ENCODE results near the gene GGTA1. TPM values are rescaled to one million over a fixed set of nuclear protein-coding genes. Genes with fewer than 3 reads are reported as not detected.
"Not testable (repeated sequence)": the region's sequence is repeated elsewhere in the genome, so short reads cannot be mapped to it uniquely, and the experiment has no call there.

GGTA1 gene
- polyA plus RNA-seq, 1 donor (not counting 4 experiments of a cell fraction or from before 2014, with no cell fraction given), result not detected

DNA sequence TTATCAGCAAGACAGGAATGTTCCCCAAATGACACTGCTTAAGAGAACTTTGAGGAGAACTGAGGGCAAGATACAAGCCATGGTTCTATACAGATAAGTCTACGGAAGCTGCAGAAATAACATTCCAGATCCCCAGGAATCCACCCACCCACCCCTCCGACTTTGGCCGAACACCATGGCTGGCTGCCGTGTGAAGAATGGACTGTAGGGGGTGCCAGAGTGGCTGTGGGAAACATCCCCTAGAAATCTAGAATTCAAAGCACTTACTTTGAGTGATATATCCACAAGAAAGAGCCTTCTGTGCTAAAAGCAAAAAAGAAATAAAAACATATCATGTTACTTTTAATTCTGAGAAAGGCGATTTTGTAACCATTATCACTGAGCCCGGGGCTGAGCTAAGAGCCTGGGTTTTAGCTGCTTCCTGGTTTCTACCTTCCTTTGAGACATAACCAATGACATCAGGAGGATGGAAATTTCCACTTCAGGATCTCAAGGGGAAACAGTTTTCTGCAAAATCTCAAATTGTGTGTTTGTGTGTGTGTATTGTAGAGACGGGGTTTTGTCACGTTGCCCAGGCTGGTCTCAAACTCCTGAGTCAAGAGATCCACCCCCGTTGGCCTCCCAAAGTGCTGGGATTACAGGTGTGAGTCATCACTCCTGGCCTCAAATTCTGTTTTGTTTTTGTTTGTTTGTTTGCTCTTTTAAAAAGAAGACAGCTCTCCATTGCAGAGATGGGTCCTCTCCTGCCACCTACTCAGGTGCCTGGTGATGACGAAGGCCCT is 36.4 kb downstream of the GGTA1 start:
- Histone ChIP-seq H3K9me1 (ENCODE audit: control insufficient read depth, extremely low read depth, insufficient read depth, low read length) (no peaks in the 10 kb centered on the region), H4K20me1 (ENCODE audit: control insufficient read depth, extremely low read depth, insufficient read depth, low read length) (no peaks in the 10 kb centered on the region), H3K27ac (ENCODE audit: control insufficient read depth, insufficient read depth, low read length) (no peak overlapping the region), H3K27me3 (ENCODE audit: control insufficient read depth, extremely low read depth, insufficient read depth, low read length) (peaks cover 19% of the 10 kb centered on the region), H3K4me3 (ENCODE audit: control insufficient read depth in 2 of 3, extremely low read depth in 1 of 3, insufficient read depth in 2 of 3, low read depth in 1 of 3, low read length in 3 of 3) (no peak overlapping the region), H3K4me2 (ENCODE audit: control insufficient read depth, extremely low read depth, insufficient read depth, low read depth, low read length) (no peak overlapping the region), H3K4me1 (ENCODE audit: control insufficient read depth, extremely low read depth, insufficient read depth, low read length) (no peaks in the 10 kb centered on the region), H3K9ac (ENCODE audit: control insufficient read depth, extremely low read depth, insufficient read depth, low read length) (no peak overlapping the region), H3K79me2 (ENCODE audit: control insufficient read depth, insufficient read depth, low read length) (no peaks in the 10 kb centered on the region), H3K36me3 (ENCODE audit: control insufficient read depth in 2 of 2, extremely low read depth in 1 of 2, insufficient read depth in 2 of 2, low read length in 2 of 2) (no peaks in the 10 kb centered on the region), H2AFZ (ENCODE audit: control insufficient read depth, low read length) (no peak overlapping the region), H3K9me3 (ENCODE audit: control insufficient read depth, low read depth, low read length) (no peaks in the 10 kb centered on the region)
- DNase-seq (ENCODE audit: low read depth, low spot score) (no peak), FAIRE-seq (no peak)
- dilution Hi-C loops (cut with MboI; ENCODE audit: extremely low pct_ligation_motif_present, low sequenced_read_pairs), result no loop called here
- TF ChIP-seq EZH2 (IDR thresholded peaks at IDR 0.05; ENCODE audit: low read length), result no peak
- TF ChIP-seq, protein P1, sequence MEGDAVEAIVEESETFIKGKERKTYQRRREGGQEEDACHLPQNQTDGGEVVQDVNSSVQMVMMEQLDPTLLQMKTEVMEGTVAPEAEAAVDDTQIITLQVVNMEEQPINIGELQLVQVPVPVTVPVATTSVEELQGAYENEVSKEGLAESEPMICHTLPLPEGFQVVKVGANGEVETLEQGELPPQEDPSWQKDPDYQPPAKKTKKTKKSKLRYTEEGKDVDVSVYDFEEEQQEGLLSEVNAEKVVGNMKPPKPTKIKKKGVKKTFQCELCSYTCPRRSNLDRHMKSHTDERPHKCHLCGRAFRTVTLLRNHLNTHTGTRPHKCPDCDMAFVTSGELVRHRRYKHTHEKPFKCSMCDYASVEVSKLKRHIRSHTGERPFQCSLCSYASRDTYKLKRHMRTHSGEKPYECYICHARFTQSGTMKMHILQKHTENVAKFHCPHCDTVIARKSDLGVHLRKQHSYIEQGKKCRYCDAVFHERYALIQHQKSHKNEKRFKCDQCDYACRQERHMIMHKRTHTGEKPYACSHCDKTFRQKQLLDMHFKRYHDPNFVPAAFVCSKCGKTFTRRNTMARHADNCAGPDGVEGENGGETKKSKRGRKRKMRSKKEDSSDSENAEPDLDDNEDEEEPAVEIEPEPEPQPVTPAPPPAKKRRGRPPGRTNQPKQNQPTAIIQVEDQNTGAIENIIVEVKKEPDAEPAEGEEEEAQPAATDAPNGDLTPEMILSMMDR (optimal IDR thresholded peaks at IDR 0.05 in 1 of 3, IDR thresholded peaks at IDR 0.05 in 1 of 3, conservative IDR thresholded peaks at IDR 0.05 in 1 of 3; ENCODE audit: extremely low read depth in 1 of 3, insufficient read depth in 2 of 3, low read length in 3 of 3), result peak; percentile 45 to 75 (median 65)

DNA sequence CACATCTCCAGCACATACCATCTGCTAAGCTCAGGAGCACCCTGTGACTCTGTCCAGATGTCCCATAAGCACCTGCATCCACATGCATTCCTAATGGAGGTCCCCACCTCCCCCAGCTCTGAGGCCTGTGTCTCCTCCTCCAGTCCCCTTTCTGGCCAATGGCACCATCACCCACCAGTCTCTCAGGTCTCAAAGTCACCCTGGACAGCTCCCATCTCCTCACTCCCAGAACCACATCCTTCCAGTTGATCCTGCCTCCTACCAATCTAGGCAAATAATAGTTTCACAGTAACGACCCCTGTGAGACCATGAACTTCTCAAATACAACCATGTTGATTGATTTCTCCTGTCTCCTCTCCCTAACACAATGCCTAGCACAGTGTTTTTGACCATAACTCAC is 40.1 kb downstream of the GGTA1 start:
- no peak overlapping the region for H3K4me2 ChIP-seq (ENCODE audit: control insufficient read depth, extremely low read depth, insufficient read depth, low read depth, low read length)
- H3K4me3 ChIP-seq (ENCODE audit: control insufficient read depth in 2 of 3, extremely low read depth in 1 of 3, insufficient read depth in 2 of 3, low read depth in 1 of 3, low read length in 3 of 3), result no peak overlapping the region
- no peaks in the 10 kb centered on the region for H3K36me3 ChIP-seq (ENCODE audit: control insufficient read depth in 2 of 2, extremely low read depth in 1 of 2, insufficient read depth in 2 of 2, low read length in 2 of 2)
- no peak overlapping the region for H2AFZ ChIP-seq (ENCODE audit: control insufficient read depth, low read length)
- H3K9ac ChIP-seq (ENCODE audit: control insufficient read depth, extremely low read depth, insufficient read depth, low read length), result no peak overlapping the region
- peaks cover 13% of the 10 kb centered on the region for H3K27me3 ChIP-seq (ENCODE audit: control insufficient read depth, extremely low read depth, insufficient read depth, low read length)
- dilution Hi-C loops (cut with MboI; ENCODE audit: extremely low pct_ligation_motif_present, low sequenced_read_pairs), result no loop called here
- TF ChIP-seq, protein P1 (optimal IDR thresholded peaks at IDR 0.05 in 1 of 3, IDR thresholded peaks at IDR 0.05 in 1 of 3, conservative IDR thresholded peaks at IDR 0.05 in 1 of 3; ENCODE audit: extremely low read depth in 1 of 3, insufficient read depth in 2 of 3, low read length in 3 of 3), result no peak
- no peak for TF ChIP-seq EZH2 (IDR thresholded peaks at IDR 0.05; ENCODE audit: low read length)
- FAIRE-seq, result no peak
- H3K9me3 ChIP-seq (ENCODE audit: control insufficient read depth, low read depth, low read length), result no peaks in the 10 kb centered on the region
- no peaks in the 10 kb centered on the region for H4K20me1 ChIP-seq (ENCODE audit: control insufficient read depth, extremely low read depth, insufficient read depth, low read length)
- H3K79me2 ChIP-seq (ENCODE audit: control insufficient read depth, insufficient read depth, low read length), result no peaks in the 10 kb centered on the region
- H3K4me1 ChIP-seq (ENCODE audit: control insufficient read depth, extremely low read depth, insufficient read depth, low read length), result no peaks in the 10 kb centered on the region
- DNase-seq (ENCODE audit: low read depth, low spot score), result no peak
- H3K27ac ChIP-seq (ENCODE audit: control insufficient read depth, insufficient read depth, low read length), result no peak overlapping the region
- H3K9me1 ChIP-seq (ENCODE audit: control insufficient read depth, extremely low read depth, insufficient read depth, low read length), result no peaks in the 10 kb centered on the region

DNA sequence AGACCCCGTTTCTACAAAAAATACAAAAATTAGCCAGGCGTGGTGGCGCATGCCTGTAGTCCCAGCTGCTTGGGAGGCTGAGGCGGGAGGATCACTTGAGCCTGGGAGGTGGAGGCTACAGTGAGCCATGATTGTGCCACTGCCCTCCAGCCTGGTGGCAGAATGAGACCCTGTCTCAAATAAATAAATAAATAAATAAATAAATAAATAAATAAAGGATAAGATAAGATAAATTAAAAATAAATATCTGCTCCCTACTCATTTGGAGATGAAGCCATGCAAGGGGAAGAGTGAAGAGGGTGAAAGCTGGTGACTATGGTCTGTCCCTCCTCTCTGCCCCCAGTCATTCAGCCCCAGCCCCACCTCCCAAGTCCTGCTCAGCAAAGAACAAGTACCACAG is 41.2 kb downstream of the GGTA1 start:
- H3K9me1 ChIP-seq (ENCODE audit: control insufficient read depth, extremely low read depth, insufficient read depth, low read length); H4K20me1 ChIP-seq (ENCODE audit: control insufficient read depth, extremely low read depth, insufficient read depth, low read length); FAIRE-seq; dilution Hi-C loops (cut with MboI; ENCODE audit: extremely low pct_ligation_motif_present, low sequenced_read_pairs); H3K4me2 ChIP-seq (ENCODE audit: control insufficient read depth, extremely low read depth, insufficient read depth, low read depth, low read length); H2AFZ ChIP-seq (ENCODE audit: control insufficient read depth, low read length); H3K9me3 ChIP-seq (ENCODE audit: control insufficient read depth, low read depth, low read length); H3K4me1 ChIP-seq (ENCODE audit: control insufficient read depth, extremely low read depth, insufficient read depth, low read length); H3K9ac ChIP-seq (ENCODE audit: control insufficient read depth, extremely low read depth, insufficient read depth, low read length); H3K36me3 ChIP-seq (ENCODE audit: control insufficient read depth in 2 of 2, extremely low read depth in 1 of 2, insufficient read depth in 2 of 2, low read length in 2 of 2); DNase-seq (ENCODE audit: low read depth, low spot score); H3K79me2 ChIP-seq (ENCODE audit: control insufficient read depth, insufficient read depth, low read length); H3K4me3 ChIP-seq (ENCODE audit: control insufficient read depth in 2 of 3, extremely low read depth in 1 of 3, insufficient read depth in 2 of 3, low read depth in 1 of 3, low read length in 3 of 3); H3K27ac ChIP-seq (ENCODE audit: control insufficient read depth, insufficient read depth, low read length): not testable (repeated sequence)
- H3K27me3 ChIP-seq (ENCODE audit: control insufficient read depth, extremely low read depth, insufficient read depth, low read length), result peaks cover 12% of the 10 kb centered on the region
